HCT116 (cell line): ENCODE measurements around the gene CEP70.

Experiments used
- ATF3 ChIP-seq: IDR thresholded peaks from 2 replicates; pipeline ENCODE4 v1.6.1; 2012
- CTCF ChIP-seq, 3 experiments: fragments of 200-600 bp in 1 of 3; sonication (generic) in 1 of 3; IDR thresholded peaks in 2 of 3; conservative IDR thresholded peaks in 1 of 3; 2 replicates each; pipeline ENCODE4 v1.5.1; 2012 to 2017; ENCODE audit warnings: low read depth in 2 of 3, low read length in 2 of 3, antibody characterized with exemption in 1 of 3, borderline replicate concordance in 1 of 3, control low read depth in 1 of 3, mild to moderate bottlenecking in 1 of 3, mixed read lengths in 1 of 3, mixed run types in 1 of 3, moderate library complexity in 1 of 3; ENCODE audit not compliant: insufficient read depth in 1 of 3
- ELF1 ChIP-seq: IDR thresholded peaks from 2 replicates; pipeline ENCODE4 v1.6.1; 2012; ENCODE audit warnings: low read depth, borderline replicate concordance
- EZH2 ChIP-seq: fragments of 200-600 bp; sonication (generic); IDR thresholded peaks from 2 replicates; pipeline ENCODE4 v1.6.1; 2017; ENCODE audit warnings: antibody characterized with exemption, mixed run types
- MAX ChIP-seq: IDR thresholded peaks from 2 replicates; pipeline ENCODE4 v1.6.1; 2012
- POLR2A ChIP-seq: IDR thresholded peaks from 2 replicates; pipeline ENCODE4 v1.7.0; 2011; ENCODE audit warnings: borderline replicate concordance; ENCODE audit not compliant: insufficient read depth, insufficient read length; ENCODE audit errors: extremely low read depth
- POLR2AphosphoS5 ChIP-seq: IDR thresholded peaks from 2 replicates; pipeline ENCODE4 v1.6.1; 2011; ENCODE audit warnings: mild to moderate bottlenecking, low read depth, low read length, moderate library complexity
- REST ChIP-seq: IDR thresholded peaks from 2 replicates; pipeline ENCODE4 v1.6.1; 2012; ENCODE audit warnings: low read depth
- YY1 ChIP-seq: IDR thresholded peaks from 2 replicates; pipeline ENCODE4 v1.6.1; 2011; ENCODE audit warnings: low read length, low read depth, moderate library complexity, mild to moderate bottlenecking; ENCODE audit not compliant: insufficient replicate concordance; ENCODE audit errors: extremely low read depth
- ZNF274 ChIP-seq: fragments of 200-500 bp; sonication (Bioruptor generic); IDR thresholded peaks from 2 replicates; pipeline ENCODE4 v1.6.1; 2014; ENCODE audit warnings: mild to moderate bottlenecking, low read depth, low read length, inconsistent platforms

GRCh38 chr3:138642927-138643253 is 48.8 kb upstream of the CEP70 start:
- TF ChIP-seq EZH2 = no peak
- no peak for TF ChIP-seq POLR2A
- TF ChIP-seq CTCF (IDR thresholded peaks at IDR 0.05 in 2 of 3, conservative IDR thresholded peaks at IDR 0.05 in 1 of 3; ENCODE audit: borderline replicate concordance in 1 of 3, insufficient read depth in 1 of 3, low read depth in 2 of 3, low read length in 2 of 3) = no peak
- no peak for TF ChIP-seq POLR2AphosphoS5
- no peak for TF ChIP-seq MAX
- no peak for TF ChIP-seq YY1
- no peak for TF ChIP-seq REST
- TF ChIP-seq ELF1 = no peak
- no peak for TF ChIP-seq ATF3
- no peak for TF ChIP-seq ZNF274
